ENCODE results near the gene PARD3B. TPM values are rescaled to one million over a fixed set of nuclear protein-coding genes. Genes with fewer than 3 reads are reported as not detected.

PARD3B gene
- polyA plus RNA-seq, 4 donors = 35.7 to 40.4 (median 37.9) TPM

DNA sequence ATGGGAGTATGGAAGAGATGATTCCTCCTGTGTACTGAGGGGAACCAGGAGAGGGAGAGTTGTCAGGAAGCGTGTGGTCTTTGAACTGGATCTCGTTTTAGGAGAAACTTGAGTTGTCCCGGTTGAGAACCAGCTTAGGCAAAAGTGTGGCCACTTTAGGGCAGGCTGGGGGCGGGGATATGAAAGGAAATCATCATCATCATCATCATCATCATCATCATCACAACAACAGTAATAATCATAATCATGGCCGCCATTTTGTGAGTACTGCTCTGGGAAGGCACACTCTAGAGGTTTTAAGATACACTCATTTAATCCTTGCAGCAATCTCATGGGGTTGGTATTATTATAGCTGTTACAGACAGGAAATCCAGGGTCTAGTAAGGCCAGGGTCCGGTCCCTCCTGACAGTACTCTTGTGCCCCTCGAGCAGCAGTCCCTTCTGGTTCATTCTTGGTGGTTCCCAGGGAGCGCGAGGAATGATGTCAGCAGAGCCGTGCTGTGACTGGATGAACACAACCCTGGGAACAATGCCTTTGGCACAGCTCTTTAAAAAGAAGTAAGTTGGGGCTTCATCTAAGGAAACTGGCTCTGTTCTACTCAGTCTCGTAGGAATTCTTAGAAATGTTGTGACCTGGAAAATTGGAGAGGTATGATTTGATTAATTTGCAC is 33.8 kb downstream of the PARD3B start:
- no peak for DNase-seq (ENCODE audit: low read depth in 4 of 4, low spot score in 3 of 4)

DNA sequence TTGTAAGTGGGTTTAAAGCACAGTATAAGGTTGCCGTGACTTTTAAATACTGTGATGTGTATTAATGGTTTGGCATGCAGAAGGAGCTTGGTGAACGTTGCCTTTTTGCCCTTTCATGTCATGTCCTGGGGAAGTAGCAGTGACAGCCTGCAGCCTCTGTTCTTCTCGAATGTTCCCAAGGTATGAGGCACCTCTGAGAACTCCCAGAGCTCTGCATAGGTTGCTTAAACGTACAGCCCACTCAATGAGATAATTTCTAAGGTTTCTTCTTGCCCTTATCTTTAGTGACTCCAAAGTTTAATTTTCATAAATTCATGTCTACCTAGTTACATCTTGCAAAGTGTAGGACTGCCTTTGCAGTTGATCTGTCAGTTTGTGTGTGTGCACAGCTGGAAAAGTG is 36.7 kb downstream of the PARD3B start:
- no peak for DNase-seq (ENCODE audit: low read depth in 4 of 4, low spot score in 3 of 4)

DNA sequence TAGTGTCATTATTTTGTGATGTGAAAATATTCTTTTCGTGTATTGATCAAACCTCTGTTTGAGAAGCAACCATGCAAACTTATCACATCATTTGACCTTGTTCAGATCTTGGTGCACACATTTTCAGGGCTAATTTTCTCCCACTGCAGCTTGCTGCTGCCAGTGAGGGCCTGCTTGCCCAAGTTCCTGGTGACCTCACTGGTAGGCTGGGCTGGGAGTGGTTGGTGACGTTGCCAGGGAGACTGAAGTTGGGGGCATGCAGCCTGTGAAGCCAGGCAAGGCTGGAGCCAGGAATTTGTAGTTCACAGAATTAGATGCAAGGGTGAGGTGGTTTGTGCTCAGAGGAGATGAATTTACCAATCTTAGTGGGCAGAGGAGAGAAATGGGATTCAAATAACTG is 38.5 kb downstream of the PARD3B start:
- DNase-seq (ENCODE audit: low read depth in 4 of 4, low spot score in 3 of 4) = no peak

DNA sequence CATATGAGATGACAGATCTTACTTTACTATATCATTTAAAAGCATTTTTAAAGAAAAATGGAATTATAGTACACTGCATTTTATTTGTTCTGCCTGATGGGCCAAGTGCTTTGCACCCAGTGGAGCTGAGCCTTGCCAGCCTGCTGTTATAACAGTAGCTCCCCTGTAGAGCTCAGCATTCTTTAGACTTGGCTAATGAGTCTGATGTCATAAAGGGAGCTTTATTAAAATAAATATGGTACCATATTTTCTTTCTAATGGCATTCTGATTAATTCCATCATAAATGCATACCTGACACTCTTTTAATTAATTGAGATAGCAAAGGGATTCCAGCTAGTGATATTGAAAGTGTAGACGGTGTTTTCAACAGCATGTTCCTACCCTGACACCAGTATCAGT is 40.7 kb downstream of the PARD3B start:
- DNase-seq (ENCODE audit: low read depth in 4 of 4, low spot score in 3 of 4) = no peak

DNA sequence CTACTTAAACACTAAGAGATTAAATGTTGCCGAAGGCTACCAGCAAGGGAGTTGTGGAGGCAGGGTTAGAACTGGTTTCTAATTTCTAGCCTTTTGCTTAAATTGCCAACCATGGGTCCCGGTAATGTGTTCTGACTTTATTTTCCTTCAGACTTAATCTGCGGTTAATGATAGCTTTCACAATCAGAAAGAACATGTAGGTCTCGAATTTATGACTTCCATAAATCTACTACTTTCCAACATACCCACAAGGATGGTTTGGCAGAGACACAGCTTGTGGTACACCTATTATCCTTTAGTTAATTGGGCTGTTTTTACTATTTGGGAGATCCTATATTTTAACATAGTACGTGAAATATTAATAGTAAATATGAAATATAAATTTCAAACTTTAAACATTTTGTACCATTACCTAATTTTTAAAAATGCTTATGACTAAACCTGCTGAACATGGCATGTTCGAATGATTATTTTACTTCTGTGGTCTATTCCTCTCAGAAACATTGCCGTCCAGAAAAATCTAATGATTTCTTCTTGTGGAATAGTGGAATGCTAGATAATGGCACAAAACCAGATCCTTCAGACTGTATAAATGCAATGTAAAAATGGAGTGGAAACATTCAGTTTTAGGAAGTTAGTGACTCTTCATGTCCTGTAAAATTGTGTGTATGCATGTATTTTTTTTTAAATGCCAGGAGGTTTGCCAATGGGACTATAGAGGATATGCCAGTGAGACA is 41.3 kb downstream of the PARD3B start:
- DNase-seq (ENCODE audit: low read depth in 4 of 4, low spot score in 3 of 4) = no peak

DNA sequence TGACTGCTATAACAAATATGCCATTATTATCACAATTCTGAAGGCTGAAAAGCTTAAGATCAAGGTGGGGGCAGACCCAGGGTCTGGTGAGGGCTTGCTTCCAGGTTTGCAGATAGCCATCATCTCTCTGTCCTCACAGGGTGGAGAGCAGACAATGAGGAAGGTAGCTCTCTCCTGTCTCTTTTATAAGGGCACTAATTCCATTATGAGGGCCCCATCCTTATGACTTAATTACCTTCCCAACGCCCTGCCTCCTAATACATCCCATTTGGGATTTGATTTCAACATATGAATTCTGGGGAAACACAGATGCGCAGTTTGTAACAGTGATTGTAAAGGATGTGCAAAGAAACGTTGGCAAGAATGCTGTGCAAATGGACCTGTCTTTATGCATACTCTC is 44.8 kb downstream of the PARD3B start:
- no peak for DNase-seq (ENCODE audit: low read depth in 4 of 4, low spot score in 3 of 4)

DNA sequence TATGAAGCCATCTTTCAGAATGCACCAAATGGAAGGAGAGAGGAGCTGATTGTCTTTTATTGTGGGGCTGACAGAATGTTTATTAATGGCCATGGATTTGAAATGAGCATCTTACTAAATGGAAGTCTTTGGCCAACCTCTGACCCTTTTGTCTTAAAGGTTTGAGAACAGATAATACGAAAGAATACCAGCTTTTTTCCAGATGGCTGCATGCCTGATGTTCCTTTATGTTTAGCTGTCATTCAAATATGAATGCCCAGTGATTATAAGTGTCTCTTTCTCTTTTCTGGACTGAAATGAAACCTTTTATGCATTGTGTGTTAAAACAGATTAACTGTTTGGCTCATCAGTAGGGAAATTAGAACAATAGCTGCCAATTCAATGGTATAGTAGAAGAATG is 46.0 kb downstream of the PARD3B start:
- DNase-seq (ENCODE audit: low read depth in 4 of 4, low spot score in 3 of 4) = no peak

DNA sequence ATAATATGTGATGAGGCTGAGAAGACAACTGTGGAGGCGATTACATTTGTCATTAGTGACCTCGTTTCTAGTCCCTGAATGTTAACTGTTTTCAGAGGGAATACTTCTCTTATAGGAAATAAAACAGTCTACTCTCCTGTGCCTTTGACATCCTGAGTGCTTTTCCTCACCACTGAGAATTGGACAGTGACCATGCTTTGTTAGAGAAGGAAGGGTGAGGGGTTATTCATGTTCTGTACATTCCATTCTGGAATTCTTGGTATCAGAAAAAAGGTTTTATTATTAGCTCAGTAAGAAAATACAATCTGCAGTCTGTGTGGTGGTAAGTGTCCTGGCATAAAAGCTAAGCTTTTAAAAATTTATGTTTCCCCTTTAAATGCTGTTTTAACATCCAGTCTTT is 58.8 kb downstream of the PARD3B start:
- DNase-seq (ENCODE audit: low read depth in 4 of 4, low spot score in 3 of 4) = no peak

DNA sequence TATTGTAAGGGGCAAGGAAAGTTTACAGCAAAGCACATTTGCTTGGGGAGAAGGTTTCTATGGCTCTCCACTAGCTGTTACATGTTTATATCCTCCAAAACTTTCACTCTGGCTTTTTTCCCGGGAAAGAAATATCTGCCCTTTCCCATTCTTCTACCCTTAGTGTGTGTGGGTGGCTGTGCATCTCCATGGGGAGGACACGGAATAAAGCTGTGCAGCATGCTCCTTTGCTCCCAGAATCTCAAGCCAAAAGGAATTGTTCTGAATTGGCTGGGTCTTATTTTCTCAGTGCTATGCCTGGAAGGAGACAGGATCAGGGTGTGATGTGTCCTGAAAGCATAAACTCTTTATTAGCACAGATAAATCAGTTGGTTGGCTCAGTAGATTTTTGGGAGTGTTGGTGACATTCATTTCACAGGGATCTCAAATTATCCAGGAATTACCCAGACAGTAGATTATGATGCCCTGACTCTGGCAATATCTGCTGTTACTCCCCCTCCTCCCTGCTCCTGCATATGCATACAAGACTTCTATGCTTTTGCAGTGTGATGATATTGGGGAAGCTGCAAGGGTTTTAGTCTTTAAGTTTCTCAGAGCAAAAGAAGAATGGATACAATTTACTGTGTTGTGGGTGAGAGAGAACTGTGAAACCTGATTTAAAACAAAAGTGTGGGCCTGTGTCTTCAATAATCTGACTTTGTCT is 63.1 kb downstream of the PARD3B start:
- peak in 2 of 4 donors; percentile 37 to 47 for DNase-seq (ENCODE audit: low read depth in 4 of 4, low spot score in 3 of 4)

DNA sequence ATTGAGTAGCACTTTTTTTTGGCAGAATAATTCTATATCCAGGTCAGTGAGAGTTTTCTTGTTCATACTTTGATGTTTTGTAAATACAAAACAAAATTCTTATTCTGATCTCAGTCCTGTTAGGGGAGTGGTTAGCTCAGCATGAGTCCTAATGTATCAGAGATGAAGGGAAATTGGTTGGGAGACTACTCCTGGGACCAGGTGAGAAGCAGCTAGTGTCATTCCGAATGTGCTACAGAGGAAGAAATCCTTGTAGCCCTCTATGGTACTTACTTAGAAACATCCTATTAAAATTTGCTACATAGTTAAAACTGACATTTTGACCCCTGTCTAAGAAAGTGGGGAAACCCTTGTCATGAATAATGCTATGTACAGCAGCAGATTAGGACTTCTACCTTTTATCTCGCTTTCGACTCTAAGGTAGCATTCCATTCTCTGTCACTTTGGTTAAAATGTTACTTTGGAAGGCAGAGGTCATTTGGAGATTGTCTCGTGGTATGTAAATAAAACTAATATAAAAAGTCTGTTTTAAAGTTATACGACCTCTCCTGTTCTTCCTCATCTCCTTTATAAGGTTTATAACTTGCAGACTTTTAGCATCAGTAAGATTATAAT is 65.8 kb downstream of the PARD3B start:
- no peak for DNase-seq (ENCODE audit: low read depth in 4 of 4, low spot score in 3 of 4)

DNA sequence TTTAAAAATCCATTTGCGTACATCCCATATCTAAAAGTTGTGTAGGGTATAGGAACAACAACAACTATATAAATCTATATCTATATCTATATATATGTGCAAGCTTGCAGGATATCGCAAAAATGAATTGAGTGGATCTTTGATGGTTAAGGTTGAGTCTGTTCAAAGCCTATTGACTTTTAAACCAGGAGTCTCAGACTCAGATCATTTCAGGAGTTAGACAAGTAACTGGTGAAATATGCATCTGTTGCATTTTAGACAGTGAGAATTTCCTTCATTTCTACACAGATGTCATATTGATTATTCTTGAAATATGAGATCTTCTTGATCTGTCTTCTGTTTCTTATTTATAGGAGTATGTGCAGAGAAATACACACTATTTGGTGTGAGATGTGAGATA is 66.5 kb downstream of the PARD3B start:
- DNase-seq (ENCODE audit: low read depth in 4 of 4, low spot score in 3 of 4) = no peak

DNA sequence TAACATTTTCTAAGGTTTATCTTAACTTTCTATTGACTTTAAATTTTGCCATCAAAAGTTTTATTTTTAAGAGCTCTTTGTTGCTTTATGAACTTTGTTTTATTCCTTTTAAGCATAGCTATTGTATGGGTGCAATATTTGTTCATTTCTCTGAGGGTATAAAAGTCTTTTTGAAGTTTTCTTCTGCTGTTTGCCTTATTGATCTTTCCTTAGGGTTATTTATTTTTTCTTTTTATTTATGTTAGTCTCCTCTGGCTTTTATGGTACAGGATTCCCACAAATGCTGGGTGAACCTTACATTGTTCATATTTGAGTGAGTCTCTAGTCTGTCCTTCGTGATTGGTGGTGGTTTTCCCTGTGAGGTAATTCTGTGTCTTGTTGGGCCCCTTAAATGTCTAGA is 68.4 kb downstream of the PARD3B start:
- no peak for DNase-seq (ENCODE audit: low read depth in 4 of 4, low spot score in 3 of 4)

DNA sequence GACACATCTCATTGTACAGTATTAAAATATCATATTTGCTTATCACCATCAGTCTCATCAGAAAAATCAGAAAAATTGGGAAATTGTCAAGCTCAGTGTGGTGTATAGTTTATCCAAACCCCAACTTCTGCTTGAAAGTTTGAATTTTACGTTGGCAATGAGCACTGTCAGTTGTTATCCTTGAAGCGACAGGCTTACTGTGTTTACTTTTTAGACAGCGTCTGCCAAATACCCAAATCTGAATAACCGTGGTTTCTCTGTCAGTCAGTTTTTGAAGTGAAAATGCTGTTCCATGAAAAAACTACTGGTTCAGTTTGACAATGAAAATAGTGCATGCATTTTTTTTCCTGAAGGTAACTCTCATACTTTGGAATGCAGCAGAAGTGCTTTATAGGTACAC is 70.2 kb downstream of the PARD3B start:
- DNase-seq (ENCODE audit: low read depth in 4 of 4, low spot score in 3 of 4) = no peak

DNA sequence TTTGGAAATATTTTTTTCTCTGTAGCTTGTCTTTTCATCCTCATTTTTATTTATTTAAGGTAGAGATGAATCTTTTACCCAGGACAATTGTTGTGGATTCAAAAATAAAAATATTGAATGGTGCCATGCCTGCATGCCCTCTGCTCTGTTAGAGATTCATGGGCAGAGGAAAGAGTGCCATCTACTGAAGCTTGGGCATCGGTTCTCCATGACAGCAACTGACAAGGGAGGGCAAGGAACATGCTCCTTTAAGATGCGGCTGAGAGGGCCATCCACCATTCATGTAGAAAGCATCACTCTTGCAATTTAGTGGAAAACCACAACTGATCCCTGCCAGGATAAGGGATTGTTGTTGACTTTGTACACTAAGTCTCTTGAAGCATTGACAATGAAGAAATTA is 79.9 kb downstream of the PARD3B start:
- DNase-seq (ENCODE audit: low read depth in 4 of 4, low spot score in 3 of 4) = no peak

DNA sequence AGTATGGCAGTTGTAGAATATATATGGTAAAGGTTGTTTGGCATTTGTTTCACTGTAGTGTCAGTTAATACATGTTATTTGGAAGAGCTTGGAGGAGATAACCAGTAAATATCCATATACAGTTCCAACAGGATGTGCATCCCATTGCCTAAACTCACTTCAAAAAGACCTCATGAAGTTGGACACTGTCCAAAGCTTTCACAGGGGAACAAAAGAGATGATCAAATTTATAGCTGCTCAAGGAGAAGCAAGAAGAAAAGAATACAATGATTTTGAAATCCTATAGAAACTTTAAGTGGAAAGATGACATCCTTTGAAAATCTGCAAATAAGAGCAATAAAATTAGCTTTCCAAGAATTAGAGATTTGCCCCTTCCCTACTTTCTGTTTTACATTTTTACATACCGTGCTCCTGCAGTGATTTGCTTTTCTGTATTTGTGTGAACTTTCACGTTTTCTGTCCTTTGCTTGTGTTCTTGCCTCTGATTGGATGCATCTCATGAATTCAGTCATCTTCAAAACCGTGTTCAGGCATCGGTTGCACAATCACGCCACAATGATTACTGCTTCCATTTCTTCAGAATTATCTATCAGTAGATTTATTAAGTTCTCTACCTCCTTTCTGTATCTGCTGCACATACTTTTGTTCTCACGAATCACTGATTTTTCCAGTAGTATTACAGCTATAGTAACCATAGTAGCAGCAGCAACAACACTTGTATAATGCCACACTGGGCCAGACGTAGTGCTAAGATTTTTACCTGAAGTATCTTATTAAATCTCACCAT is 83.8 kb downstream of the PARD3B start:
- no peak for DNase-seq (ENCODE audit: low read depth in 4 of 4, low spot score in 3 of 4)

DNA sequence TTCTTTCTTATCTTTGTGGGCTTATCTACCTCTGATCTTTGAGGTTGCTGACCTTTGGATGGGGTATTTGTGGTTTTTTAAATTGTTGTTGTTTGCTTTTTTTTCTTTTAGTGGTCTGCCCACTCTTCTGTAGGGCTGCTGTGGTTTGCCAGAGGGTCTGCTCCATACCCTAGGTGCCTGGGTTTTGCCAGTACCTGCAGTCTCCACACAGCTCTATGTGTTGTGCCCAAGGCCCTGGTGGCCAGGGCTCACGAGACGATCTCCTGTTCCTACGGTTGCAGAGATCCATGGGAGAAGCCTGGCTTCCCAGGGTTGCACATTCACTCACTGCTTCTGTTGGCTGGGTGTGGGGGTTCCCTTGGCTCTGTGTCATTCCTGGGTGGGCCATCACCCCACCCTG is 87.1 kb downstream of the PARD3B start:
- no peak for DNase-seq (ENCODE audit: low read depth in 4 of 4, low spot score in 3 of 4)

DNA sequence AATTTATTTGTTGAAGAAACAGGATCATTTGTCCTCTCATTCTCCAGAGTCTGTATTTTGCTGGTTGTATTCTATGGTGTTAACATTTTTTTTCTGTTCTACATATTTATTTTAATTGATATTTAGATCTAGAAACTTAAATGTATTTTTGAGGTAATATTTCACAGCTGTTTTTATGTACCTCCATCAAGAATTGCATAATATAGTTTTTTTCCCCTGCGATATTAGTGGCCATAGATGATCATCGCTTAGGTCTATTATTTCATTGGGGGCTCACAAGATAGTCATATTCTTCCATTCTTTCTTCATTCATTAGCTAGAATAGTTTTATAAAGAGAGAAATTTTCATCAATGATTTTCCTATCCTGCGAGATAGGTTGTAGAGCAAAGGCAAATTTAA is 89.3 kb downstream of the PARD3B start:
- no peak for DNase-seq (ENCODE audit: low read depth in 4 of 4, low spot score in 3 of 4)

DNA sequence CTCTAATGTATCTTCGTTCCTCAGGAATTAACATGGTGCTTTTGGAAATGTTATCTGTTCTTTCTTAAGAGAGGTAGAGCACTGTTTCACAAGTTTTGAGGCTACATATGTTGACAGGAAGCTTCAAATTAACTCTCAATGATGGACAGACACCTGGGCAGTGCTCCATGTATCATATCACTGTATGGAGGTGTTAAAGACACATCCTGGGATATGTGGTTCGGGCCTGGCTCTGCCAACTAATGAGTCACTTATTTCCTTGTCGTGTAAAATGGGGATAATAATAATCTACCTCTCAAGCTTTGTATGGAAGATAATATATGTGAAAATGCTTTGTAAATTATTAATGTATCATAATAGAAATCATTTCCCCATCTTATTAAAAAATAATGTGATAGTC is 90.2 kb downstream of the PARD3B start:
- no peak for DNase-seq (ENCODE audit: low read depth in 4 of 4, low spot score in 3 of 4)

DNA sequence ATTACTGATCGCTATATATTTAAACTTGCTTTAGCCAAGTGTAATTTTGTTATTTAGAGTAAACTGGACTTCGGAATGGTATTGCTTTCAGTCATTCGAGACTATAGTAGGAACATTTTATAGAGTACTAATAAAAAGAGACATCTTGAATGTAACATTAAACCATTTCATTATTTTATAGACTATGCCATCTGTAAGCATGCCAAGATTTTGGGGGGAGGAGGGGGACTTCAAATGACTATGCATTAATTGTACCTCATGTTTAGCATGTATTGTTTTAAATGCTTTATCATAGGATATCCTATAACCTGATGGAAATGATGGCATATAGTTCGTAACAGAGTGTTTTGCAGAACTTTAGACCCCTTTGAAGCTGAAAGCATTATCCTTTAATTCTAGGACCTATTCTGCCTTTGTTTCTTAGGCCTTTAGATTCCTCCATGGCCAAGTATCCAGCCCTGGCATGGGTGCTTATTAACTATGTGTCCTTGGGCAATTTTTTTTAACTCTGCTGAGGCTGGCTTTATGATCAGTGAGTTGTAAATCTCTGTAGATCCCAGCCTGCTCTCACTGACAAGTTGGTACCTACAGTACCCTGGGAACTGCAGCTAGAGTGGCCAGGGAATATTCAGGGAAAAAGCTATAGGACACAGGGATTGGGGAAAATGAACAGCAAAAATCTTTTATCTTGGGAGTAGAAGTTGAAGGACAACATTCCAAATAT is 93.4 kb downstream of the PARD3B start:
- no peak for DNase-seq (ENCODE audit: low read depth in 4 of 4, low spot score in 3 of 4)

DNA sequence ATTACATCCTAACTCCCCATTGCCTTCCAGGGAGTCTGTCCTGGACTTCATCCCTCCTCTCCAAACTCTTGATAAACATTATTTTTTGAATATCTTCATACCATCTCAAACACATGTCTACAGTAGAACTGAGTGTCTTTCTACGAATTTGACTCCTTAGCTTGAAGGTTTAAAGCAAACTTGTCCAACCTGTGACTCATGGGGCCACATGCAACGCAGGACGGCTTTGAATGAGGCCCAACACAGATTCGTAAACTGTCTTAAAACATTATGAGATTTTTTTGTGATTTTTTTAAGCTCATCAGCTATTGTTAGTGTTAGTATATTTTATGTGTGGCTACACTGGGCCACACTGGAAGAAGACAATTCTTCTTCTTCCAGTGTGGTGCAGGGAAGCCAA is 98.1 kb downstream of the PARD3B start:
- no peak for DNase-seq (ENCODE audit: low read depth in 4 of 4, low spot score in 3 of 4)
